Activated CD8-positive, alpha-beta T cell treated with anti-CD3 and anti-CD28 coated beads for 36 hours (primary cell): ENCODE results near the gene PWWP2B. TPM values are rescaled to one million over a fixed set of nuclear protein-coding genes. Genes with fewer than 3 reads are reported as not detected.
"Not testable (repeated sequence)": the region's sequence is repeated elsewhere in the genome, so short reads cannot be mapped to it uniquely, and the experiment has no call there.

Source experiments
- ATAC-seq: fragments of 200-7000 bp; cut with Tn5 transposase; one replicate; pipeline ENCODE4 v1.10.0; 2021; ENCODE audit warnings: mild to moderate bottlenecking, moderate library complexity
- CTCF ChIA-PET: fragments of 350-600 bp; sonication (Branson Sonifier 250); formaldehyde crosslinking; loops from one replicate; lab custom pipeline; 2021; ENCODE audit warnings: antibody characterized with exemption; lab: Charles Lee
- POLR2A ChIA-PET: fragments of 350-600 bp; sonication (Branson Sonifier 250); formaldehyde crosslinking; loops from one replicate; lab custom pipeline; 2021; ENCODE audit warnings: antibody characterized with exemption; lab: Charles Lee
- DNase-seq: peaks from one replicate; pipeline ENCODE4 v3.0.0-alpha.2; 2020
- H3K27ac Mint-ChIP-seq: one replicate; pipeline ENCODE4 v1.8.0; 2021; ENCODE audit warnings: mild to moderate bottlenecking, mixed read lengths
- H3K27me3 Mint-ChIP-seq: one replicate; pipeline ENCODE4 v1.8.0; 2021; ENCODE audit warnings: mixed read lengths
- H3K36me3 Mint-ChIP-seq: one replicate; pipeline ENCODE4 v1.8.0; 2021; ENCODE audit warnings: low read depth, mixed read lengths
- H3K4me1 Mint-ChIP-seq: one replicate; pipeline ENCODE4 v1.8.0; 2021; ENCODE audit warnings: low read depth, mixed read lengths
- H3K4me3 Mint-ChIP-seq: one replicate; pipeline ENCODE4 v1.8.0; 2021; ENCODE audit warnings: mild to moderate bottlenecking, moderate library complexity, mixed read lengths
- H3K9me3 Mint-ChIP-seq: one replicate; pipeline ENCODE4 v1.8.0; 2021; ENCODE audit warnings: mixed read lengths
- intact Hi-C: fragments of 100-400 bp; cut with micrococcal nuclease; formaldehyde crosslinking; loops from one replicate; pipeline ENCODE4 v1.10.0; 2022
- total RNA-seq, 2 experiments: library from RNA; stranded (reverse); gene quantifications; one replicate each; pipeline ENCODE4 v1.2.3, GENCODE V29; 2021
- TF ChIP-seq, protein P1 (sequence below): fragments of 200-600 bp; IDR thresholded peaks from one replicate; pipeline ENCODE4 v1.8.0; 2022; ENCODE audit warnings: antibody characterized with exemption, mild to moderate bottlenecking

The PWWP2B gene
- total RNA-seq, 2 experiments from 2014 or later, result 6.0 to 6.6 TPM

DNA sequence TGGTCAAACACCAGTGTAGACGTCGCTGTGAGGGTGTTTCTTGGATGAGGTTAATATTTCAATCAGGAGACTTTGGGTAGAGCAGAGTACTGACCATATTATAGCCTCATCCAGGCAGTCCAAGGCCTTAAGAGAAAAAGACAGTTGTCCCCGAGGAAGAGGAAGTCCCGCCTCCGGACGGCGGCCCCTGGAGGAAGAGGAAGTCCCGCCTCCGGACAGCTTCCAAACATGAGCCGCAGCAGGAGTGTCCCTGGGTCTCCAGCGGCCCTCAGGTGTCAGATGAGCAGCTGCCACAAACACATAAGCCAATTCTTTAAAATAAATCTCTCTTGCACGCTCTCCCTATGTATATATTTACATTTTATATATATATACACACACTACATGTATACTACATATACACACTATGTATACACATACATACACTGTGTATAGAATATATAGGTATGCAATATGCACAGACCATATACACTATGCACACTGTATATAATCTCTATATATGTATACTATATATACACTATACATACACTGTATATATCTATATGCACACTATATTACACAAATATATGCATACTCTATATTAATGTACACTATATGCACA lies 37.5 kb downstream of the PWWP2B start:
- H3K4me3 Mint-ChIP-seq, result peak overlapping the region; percentile 45
- no peaks in the 10 kb centered on the region for H3K36me3 Mint-ChIP-seq
- H3K27me3 Mint-ChIP-seq, result no peaks in the 10 kb centered on the region
- H3K4me1 Mint-ChIP-seq, result peaks cover 4% of the 10 kb centered on the region
- DNase-seq, result peak; percentile 81
- TF ChIP-seq, protein P1, sequence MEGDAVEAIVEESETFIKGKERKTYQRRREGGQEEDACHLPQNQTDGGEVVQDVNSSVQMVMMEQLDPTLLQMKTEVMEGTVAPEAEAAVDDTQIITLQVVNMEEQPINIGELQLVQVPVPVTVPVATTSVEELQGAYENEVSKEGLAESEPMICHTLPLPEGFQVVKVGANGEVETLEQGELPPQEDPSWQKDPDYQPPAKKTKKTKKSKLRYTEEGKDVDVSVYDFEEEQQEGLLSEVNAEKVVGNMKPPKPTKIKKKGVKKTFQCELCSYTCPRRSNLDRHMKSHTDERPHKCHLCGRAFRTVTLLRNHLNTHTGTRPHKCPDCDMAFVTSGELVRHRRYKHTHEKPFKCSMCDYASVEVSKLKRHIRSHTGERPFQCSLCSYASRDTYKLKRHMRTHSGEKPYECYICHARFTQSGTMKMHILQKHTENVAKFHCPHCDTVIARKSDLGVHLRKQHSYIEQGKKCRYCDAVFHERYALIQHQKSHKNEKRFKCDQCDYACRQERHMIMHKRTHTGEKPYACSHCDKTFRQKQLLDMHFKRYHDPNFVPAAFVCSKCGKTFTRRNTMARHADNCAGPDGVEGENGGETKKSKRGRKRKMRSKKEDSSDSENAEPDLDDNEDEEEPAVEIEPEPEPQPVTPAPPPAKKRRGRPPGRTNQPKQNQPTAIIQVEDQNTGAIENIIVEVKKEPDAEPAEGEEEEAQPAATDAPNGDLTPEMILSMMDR, result no peak
- ATAC-seq, result peak; percentile 77
- H3K27ac Mint-ChIP-seq, result peak overlapping the region; percentile 64
- POLR2A ChIA-PET, result no interaction called here
- no peaks in the 10 kb centered on the region for H3K9me3 Mint-ChIP-seq
- CTCF ChIA-PET, result interaction anchor here (1.4 kb wide), 1 partner anchor 9 kb away, joined by 6 read pairs; no protein-coding TSS in a partner anchor
- intact Hi-C loops, result no loop called here

DNA sequence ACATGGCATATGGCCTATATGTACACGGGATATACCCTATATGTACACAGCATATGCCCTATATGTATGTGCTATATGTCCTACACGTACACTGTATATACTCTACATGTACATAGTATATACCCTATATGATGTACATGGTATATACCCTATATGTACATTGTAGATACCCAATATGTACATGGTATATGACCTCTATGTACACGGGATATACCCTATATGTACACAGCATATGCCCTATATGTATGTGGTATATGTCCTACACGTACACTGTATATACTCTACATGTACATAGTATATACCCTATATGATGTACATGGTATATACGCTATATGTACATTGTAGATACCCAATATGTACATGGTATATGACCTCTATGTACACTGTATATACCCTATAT lies 38.3 kb downstream of the PWWP2B start:
- intact Hi-C loops, result not testable (repeated sequence)

DNA sequence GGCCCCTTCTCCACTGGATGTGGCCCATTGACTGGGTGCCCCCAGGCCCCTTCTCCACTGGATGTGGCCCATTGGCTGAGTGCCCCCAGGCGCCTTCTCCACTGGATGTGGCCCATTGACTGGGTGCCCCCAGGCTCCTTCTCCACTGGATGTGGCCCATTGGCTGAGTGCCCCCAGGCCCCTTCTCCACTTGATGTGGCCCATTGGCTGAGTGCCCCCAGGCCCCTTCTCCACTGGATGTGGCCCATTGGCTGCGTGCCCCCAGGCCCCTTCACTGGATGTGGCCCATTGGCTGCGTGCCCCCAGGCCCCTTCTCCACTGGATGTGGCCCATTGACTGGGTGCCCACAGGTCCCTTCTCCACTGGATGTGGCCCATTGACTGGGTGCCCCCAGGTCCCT lies 39.1 kb downstream of the PWWP2B start:
- H3K4me3 Mint-ChIP-seq, DNase-seq, CTCF ChIA-PET, POLR2A ChIA-PET, H3K27ac Mint-ChIP-seq, H3K4me1 Mint-ChIP-seq, intact Hi-C loops, H3K9me3 Mint-ChIP-seq, H3K27me3 Mint-ChIP-seq, H3K36me3 Mint-ChIP-seq, ATAC-seq: not testable (repeated sequence)

More for the DNA sequence above, 38.3 kb downstream of the PWWP2B start:
- H3K27ac Mint-ChIP-seq, H3K4me1 Mint-ChIP-seq, DNase-seq, CTCF ChIA-PET, H3K27me3 Mint-ChIP-seq, H3K9me3 Mint-ChIP-seq, H3K36me3 Mint-ChIP-seq, H3K4me3 Mint-ChIP-seq, POLR2A ChIA-PET, ATAC-seq: not testable (repeated sequence)

DNA sequence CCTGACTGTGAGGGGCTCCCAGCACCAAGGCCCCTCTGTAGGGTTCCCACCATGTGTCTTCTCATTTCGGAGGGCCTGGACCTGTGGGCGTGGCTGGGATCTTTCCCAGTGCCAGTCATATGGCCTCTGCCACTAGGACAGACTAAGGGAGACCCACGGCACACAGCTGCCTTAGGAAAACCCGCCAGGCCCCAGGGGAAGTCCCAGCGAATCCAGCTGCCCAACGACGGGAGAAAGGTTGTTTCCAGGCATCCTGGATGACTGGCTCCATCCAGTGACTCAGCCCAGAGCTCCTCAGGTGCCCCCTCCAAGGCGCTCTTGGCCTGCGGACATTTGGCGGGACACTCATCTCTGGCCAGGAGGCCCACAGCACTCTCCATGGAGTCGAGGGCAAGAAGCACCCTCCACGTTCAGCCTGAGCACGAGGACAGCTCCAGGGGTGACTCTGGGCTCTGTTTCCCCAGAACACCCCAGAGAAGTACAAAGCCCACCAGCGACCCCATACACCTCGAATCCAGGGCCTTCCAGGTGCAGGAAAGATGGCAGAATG lies 39.9 kb downstream of the PWWP2B start:
- CTCF ChIA-PET, result no interaction called here

DNA sequence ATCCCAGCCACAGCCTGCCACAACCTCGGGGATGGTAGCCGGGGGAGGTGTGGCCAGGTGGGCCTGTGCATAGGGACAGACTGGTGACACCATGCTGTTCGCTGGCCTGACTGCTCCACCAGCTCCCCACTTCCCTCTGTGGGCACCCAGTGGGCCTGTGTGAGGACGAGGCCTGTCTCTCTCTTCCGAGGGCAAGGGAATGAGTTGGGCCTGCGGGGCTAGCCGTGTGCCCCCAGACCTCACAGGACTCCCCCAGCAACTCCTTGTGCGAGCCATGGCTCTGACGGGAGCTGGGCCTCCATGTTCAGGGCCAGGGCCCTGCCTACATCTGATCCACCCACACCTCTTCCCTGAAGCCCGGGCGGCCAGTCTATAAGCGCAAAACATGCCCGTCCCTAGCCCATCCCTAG lies 40.5 kb downstream of the PWWP2B start:
- intact Hi-C loops, result no loop called here
- Mint-ChIP-seq H3K27ac (no peak overlapping the region), H3K4me3 (no peak overlapping the region), H3K36me3 (no peaks in the 10 kb centered on the region), H3K9me3 (no peaks in the 10 kb centered on the region), H3K4me1 (peaks cover 8% of the 10 kb centered on the region), H3K27me3 (no peaks in the 10 kb centered on the region)
- TF ChIP-seq, protein P1, result no peak
- ChIA-PET CTCF (interaction anchor here (0.5 to 0.8 kb wide), 2 partner anchors 9 to 12 kb away, joined by 3 read pairs; no protein-coding TSS in a partner anchor), POLR2A (interaction anchor here (1.6 kb wide), 1 partner anchor 9 kb away, joined by 5 read pairs; no protein-coding TSS in a partner anchor)
- no peak for ATAC-seq
- DNase-seq, result no peak

More for the DNA sequence above, 39.9 kb downstream of the PWWP2B start:
- Mint-ChIP-seq H3K4me3 (no peak overlapping the region), H3K27me3 (no peaks in the 10 kb centered on the region), H3K36me3 (no peaks in the 10 kb centered on the region), H3K9me3 (no peaks in the 10 kb centered on the region), H3K4me1 (peaks cover 5% of the 10 kb centered on the region), H3K27ac (no peak overlapping the region)
- TF ChIP-seq, protein P1, result no peak
- ATAC-seq (no peak), DNase-seq (no peak)
- intact Hi-C loops, result no loop called here
- POLR2A ChIA-PET, result no interaction called here
